NCI-H2196 (cell line): ENCODE results near the gene TYR.
"Not testable (repeated sequence)": the region's sequence is repeated elsewhere in the genome, so short reads cannot be mapped to it uniquely, and the experiment has no call there.

Experiments used
- DNase-seq: peaks from one replicate; lab custom pipeline; 2025; ENCODE audit not compliant: unreplicated experiment; lab: John Stamatoyannopoulos, UW

TYR gene

DNA sequence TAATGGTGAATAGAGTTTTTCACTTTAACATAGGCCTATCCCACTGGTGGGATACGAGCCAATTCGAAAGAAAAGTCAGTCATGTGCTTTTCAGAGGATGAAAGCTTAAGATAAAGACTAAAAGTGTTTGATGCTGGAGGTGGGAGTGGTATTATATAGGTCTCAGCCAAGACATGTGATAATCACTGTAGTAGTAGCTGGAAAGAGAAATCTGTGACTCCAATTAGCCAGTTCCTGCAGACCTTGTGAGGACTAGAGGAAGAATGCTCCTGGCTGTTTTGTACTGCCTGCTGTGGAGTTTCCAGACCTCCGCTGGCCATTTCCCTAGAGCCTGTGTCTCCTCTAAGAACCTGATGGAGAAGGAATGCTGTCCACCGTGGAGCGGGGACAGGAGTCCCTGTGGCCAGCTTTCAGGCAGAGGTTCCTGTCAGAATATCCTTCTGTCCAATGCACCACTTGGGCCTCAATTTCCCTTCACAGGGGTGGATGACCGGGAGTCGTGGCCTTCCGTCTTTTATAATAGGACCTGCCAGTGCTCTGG lies at the start of gene TYR:
Gene TYR (plus strand): TSS at position 185 of the 541 bp plus-strand sequence. CDS start 79 bp downstream, at position 264.
- no peak for DNase-seq

DNA sequence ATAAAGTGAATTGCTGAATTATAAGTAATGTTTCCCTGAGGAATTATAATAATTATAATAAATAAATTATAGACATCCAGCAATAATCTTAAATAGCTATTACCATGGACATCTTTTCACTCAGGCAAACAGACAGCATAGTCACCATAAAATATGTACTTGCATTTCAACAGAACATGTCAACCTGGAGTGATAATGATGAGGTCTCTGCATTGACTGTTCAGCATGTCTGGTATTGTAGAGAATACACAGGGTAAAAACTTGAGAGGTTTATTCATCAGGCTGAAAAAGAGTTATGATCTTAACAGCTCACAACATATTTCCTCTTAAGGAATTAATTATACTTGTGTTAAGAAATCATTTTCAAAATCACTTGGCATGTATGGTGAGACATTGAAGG lies 41.1 kb upstream of the TYR start:
- DNase-seq: no peak

DNA sequence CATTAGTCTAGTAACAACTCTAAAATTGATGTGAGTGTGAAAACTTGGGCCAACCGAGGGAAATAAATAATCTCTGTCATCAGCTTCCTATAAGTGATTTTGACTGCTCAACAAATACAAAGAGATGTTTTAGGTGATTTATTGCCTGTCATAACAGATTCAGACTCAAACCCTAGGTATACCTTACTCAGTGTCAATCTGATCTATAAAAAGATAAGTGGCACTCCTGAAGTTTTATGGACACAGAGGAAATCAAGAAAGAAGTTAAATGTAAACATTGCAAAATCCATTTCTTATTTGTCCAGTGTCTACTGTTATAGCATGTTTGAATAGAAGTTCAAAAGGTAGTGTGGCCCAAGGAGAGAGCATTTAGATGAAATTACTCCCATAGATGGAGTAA lies 30.4 kb upstream of the TYR start:
- DNase-seq: no peak

DNA sequence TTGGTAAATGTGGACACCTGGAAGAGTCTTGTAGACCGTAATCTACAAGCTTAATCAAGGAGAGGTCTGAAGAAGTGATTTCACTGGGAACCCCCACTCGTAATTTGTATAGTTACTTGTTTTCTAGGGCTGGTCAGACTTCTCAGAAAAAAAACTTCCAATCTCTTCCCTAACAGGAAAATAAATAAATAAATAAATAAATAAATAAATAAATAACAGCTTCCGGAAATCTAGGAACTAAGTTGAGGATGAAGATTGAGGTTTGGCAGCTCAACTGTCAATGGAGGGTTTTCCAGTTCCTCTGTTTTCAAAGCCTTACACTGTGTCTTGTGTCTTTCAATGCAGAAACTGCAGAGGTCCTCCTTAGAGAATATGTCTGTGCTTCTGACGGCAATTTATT lies 17.7 kb upstream of the TYR start:
- DNase-seq: no peak

DNA sequence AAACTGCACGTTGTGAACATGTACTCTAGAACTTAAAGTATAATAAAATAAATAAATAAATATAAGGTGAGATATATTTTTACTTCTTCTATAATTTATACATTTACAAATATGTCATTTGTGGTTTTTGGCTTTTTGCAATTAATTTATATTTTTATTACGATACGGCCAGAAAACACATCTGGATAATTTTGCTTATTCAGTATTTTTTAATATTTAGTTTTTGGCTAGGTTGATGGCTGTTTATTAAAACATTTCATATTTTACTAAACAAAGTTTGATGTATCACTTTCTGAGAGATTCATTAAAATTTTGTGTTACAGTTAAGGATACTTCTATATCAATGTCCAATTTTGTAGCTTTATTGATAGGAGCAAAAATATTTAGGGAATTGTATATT lies 15.7 kb upstream of the TYR start:
- DNase-seq: no peak

DNA sequence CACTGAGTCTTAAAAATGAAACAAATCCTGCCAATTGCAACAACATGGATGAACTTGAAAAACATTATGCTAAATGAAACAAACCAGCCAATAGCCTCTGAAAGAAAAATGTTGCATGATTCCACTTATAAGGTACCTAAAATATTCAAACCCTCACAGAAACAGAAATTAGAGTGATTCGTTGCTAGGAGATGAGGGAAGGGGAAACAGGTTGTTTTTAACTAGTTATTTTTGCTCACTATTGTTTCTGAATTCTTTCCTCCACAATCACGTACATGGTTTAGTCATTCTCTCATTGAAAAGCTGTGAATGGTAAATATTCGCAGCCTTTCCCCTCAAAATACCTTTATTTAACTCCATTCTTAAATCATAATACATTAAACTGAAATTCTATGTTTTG lies 14.0 kb upstream of the TYR start:
- DNase-seq: no peak

DNA sequence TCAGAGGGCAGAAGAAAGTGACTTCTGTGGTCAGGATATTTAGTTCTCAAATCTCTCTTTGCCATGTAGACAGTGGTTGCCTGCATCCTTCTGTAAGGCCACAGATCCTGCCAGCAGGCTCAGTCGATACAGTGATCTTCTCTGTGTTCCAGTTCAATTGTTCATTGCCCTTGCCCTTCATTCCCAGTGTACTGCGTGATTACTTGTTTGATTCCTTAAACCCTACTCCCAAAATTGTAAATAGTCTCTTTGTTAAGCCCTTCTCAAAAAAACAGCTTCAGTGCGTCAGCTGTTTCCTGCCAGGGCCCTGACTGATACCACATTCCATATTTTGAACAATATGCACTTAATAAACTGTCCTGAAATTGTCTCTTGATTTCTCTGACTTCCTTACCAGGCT lies 9.3 kb upstream of the TYR start:
- DNase-seq: no peak

DNA sequence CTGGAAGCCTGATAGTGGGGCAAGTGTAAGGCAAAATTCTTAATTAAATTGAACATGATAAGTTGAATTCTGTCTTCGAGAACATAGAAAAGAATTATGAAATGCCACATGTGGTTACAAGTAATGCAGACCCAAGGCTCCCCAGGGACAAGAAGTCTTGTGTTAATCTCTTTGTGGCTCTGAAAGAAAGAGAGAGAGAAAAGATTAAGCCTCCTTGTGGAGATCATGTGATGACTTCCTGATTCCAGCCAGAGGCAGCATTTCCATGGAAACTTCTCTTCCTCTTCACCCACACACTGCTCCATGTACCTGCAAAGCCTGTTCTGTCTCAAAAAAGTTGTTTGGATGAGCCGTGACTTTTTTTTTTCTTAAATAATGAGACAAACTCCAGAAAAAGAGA lies 1.9 kb upstream of the TYR start:
- no peak for DNase-seq

DNA sequence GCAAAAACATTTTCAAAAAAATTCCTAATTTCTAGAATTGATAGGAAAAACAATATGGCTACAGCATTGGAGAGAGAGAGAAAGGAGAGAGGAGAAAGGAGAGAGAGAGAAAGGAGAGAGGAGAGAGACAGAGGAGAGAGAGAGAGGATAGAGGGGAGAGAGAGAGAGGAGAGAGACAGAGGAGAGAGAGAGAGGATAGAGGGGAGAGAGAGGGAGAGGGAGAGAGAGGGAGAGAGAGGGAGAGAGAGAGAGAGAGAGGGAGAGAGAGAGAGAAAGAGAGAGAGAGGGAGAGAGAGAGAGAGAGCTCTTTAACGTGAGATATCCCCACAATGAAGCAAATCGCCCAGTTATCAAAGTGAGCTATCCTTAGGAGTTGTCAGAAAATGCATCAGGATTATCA lies 737 bp upstream of the TYR start:
- DNase-seq: no peak

DNA sequence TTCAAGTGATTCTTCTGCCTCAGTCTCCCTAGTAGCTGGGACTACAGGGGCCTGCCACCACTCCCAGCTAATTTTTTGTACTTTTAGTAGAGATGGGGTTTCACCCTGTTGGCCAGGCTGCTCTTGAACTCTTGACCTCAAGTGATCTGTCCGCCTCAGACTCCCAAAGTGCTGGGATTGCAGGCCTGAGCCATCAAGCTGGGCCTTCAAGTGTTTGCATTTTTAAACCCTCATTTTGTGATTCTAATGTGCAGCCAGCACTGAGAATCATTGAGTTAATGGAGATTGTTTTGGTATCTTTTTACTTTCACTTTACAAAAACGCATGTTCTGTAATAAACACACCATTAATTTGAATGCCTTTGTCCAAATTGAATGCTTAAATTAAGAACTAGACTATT lies 3.4 kb downstream of the TYR start:
- DNase-seq: no peak

DNA sequence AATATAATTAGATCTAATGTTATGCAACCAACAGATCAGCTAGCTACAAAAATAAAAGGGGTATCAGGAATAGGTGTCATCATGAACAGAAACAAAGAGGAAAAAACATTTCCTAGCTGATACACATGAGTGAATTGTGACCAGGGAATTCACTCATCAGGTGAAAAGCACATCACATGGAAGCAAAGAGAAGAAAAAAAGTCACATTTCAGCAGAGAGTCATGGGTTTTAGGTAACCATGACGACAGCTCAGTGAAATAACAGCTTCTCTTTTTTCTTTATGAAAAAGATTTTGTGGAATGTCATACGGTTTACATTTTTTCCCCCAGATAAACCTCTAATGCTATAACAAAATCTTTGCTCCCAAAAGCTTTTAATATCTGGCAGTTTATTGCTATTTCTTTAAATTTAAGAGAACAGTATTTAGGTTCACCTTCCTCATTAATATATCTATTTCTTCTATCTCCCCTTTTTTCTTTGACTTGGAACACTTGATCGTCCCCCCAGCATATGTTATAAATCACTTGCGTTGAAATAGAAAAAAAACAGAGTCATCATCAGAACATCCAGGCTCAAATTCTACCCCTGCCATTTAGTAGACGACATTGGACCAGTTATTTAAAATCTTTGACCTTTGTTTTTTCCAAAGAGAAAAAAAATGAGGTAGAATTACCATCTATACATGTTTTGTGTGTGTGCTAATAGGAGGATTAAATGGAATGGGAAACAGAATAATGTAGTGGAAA lies 5.3 kb downstream of the TYR start:
- no peak for DNase-seq

DNA sequence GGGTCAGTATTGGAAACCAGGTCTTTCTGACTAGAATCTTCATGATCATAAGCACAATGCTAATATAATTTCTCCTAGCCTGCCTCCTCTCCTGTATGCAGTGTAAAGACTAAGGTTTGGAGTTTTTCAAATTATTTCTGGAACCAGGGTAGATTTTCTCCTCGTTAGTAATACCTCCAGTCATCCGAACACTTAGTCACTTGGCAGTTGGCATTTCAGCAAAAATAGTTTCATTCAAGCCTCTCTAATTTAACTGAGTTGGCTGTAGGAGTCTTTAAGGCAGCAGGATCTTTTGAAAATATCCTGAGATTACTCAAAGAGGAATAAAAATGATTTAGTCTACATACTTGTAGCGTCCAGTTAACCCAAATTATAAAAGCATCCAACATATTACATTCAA lies 6.3 kb downstream of the TYR start:
- DNase-seq: no peak

DNA sequence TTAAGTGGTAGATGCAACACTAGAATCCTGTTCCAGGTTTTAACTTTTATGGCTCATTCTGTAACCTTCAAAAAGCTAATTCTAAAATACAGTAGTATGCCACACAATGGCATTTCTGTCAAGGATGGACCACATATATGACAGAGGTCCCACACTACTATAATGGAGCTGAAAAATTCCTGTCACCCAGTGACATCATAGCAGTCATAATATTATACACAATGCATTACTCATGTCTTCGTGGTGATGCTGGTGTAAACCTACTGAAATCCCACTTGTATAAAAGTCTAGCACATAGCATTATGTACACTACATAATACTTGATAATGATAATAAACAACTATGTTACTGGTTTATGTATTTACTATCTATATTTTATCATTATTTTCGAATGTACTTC lies 12.1 kb downstream of the TYR start:
- no peak for DNase-seq

DNA sequence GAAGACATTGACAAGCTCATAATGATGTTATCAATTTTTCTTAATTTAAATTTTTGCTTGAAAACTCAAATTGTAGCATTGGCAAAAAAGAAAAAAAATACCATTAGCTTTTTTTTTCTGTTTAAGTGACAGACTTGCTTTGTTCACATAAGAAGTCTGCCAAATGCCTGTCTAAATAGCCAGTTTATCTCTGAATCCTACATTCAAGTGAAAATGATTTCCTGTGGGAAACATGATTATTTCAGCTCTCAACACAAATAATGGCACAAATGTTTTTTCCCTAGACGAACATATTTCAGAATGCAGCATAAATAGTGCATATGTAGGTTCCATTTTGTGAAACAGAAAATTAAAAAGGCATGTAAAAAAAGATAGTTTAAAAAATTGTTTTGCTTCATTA lies 23.5 kb downstream of the TYR start:
- DNase-seq: no peak

DNA sequence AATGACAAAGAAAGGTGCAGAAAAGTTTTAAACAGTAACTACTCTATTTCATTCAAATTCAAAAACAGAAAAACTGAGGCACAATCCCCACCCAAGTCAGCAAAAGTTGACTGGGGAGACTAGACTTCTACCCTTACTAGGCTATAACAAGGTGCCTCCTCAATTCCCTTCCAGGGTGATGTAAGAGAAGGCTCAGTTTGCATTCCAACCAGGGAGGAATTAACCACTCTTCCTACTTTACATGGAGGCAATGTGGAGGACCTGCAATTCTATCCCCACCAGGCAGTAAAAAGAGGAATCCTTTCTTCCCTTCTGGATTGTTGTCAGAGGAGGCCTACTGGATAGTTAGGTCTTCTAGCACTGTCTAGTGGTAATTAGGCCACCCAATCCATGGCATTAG lies 26.1 kb downstream of the TYR start:
- no peak for DNase-seq

DNA sequence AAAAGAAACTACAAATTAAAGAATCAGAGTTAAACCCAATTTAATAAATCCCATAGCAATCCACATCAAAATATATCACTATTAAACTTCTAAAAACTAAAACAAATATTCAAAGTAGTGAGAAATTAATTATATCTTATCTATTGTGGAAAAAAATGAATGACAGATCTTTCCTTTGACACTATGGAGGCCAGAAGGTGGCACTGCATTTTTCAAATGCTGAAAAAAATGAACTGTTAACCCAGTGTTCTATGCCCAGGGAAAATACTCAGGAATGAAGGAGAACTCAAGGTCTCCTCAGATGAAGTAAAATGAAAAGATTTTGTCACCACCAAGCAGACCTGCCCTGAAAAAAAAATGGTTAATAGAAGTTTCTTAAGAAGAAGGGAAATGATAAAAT lies 27.7 kb downstream of the TYR start:
- DNase-seq: no peak

DNA sequence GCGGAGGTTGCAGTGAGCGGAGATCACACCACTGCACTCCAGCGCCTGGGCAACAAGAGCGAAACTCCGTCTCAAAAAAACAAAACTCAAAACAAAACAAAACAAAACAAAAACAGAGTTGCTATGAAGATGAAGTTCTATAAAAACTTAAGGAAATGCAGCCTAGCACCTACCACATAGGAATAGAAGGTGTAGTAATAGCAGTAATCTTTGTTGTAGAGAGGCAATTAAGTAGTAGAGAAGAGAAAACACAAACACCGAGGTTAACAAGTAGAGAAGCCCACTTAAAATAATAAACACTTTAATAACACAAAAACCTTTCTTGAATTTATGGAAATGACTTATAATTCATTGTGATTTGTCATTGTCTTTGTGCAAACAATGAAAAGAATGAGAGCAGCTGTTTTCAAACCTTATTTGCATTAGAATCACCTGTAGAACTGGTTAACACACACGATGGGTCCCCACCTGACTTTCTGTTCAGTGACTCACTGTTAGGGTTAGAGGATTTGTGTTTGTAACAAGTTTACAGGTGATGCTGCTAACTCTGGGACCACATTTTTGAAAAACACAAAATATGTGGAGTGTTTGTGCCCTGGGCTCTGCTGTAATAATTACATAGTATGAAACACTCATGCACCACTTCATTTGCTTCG lies 43.1 kb downstream of the TYR start:
- DNase-seq: no peak

DNA sequence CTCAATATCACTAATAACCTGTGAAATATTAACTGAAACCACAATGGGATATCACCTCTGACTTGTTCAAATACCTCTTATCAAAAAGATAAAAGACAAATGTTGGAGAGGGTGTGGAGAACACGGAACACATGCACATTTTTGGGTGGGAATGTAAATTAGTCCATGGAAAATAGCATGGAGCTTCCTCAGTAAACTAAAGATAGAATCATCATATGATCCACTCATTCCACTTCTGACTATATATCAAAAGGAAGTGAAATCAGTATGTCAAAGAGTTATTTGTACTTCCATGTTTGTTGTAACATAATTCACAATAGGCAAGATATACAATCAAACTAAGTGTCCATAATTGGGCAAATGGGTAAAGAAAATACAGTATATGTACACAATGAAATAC lies 57.4 kb downstream of the TYR start:
- DNase-seq: no peak

DNA sequence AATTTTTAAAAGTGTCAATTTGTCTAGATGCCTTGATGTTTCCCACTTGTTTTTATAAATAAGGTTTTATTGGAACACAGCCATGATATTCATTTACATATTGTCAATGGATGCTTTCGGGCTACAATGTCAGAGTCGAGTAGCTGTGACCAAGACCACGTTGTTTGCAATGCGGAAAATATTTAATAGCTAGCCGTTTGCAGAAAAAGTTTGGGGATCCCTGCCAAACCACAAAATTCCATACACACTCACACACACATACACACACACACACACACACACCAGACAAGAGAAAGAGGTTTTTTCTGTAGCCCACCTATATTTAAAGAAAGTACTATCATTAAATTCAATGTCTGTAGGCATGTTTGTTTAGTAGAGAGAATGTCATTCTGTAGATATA lies 58.3 kb downstream of the TYR start:
- DNase-seq: no peak

DNA sequence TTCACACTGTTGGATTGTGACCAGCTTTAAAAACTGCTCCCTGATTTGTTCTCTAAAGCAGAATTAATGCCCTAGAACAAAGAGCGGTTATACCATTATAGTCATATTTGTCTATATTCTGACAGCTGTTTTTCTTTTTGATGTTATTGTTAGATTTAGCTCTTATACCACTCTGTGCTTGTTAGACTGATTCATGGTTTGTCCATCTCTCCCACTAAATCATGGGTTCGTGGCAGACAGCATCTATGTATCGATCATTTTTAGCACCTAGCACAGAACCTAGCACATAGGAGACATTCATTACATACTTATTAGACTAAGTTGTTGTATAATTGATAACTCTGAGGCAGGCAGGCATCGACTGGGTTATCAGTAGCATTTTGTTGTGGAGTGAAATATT lies 69.3 kb downstream of the TYR start:
- not testable (repeated sequence) for DNase-seq

DNA sequence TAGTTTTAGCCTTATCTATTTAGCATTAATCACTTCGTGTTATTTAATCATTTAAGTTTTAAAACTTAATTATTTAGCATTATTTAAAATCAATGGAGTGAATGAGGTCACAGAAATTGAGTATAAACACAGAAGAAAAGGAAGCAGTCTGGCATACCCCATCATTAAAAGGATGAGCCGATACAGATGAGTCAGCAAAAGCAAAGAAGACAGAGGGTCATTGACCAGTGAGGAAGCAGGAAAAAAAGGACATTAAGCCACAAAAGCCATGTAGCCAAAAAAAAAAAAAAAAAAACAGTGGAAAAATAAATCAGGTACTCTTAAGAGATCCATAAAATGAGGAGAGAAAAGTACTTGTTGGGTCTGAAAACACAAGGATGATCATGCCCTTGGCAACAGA lies 71.5 kb downstream of the TYR start:
- no peak for DNase-seq

DNA sequence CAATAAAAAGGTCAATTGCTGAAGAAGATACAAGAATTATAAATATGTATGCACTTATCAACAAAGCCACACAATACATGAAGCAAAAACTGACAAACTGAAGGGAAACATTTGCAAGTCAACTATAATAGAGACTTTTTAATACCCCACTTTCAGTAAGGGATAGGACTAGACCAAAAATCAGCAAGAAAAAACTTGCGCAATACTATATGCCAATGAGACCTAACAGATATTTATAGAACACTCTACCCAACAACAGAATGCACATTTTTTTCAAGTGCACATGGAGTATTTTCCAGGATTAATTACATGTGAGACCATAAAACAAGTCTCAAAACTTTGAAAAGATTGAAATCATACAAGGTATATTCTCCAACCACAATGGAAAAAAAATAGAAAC lies 83.8 kb downstream of the TYR start:
- DNase-seq: not testable (repeated sequence)
